H1 (cell line): ENCODE results near the gene FAM13C. TPM values are rescaled to one million over a fixed set of nuclear protein-coding genes. Genes with fewer than 3 reads are reported as not detected.

Experiments used
- BCL11A ChIP-seq, 2 experiments: IDR thresholded peaks; one replicate each; pipeline ENCODE4 v1.6.1; 2011; ENCODE audit warnings: low read depth in 2 of 2, low read length in 2 of 2, mild to moderate bottlenecking in 2 of 2
- CBX8 ChIP-seq: fragments of 300-800, 300-1000 bp; sonication (generic); IDR thresholded peaks from 2 replicates; pipeline ENCODE4 v1.7.1; 2016; ENCODE audit warnings: low read depth, low read length, borderline replicate concordance
- CHD7 ChIP-seq: fragments of 300-600 bp; sonication (generic); IDR thresholded peaks from 2 replicates; pipeline ENCODE4 v1.7.1; 2012; ENCODE audit warnings: low read length, moderate library complexity, mild to moderate bottlenecking, inconsistent platforms; ENCODE audit not compliant: insufficient replicate concordance
- HDAC2 ChIP-seq, 2 experiments: fragments of 300-600 bp in 1 of 2; sonication (generic) in 1 of 2; IDR thresholded peaks; 2 replicates each; pipeline ENCODE4 v1.6.1; 2011 to 2012; ENCODE audit warnings: low read depth in 2 of 2, low read length in 2 of 2, mild to moderate bottlenecking in 2 of 2, moderate library complexity in 2 of 2, borderline replicate concordance in 1 of 2, inconsistent platforms in 1 of 2
- KDM1A ChIP-seq: fragments of 200-600, 300-600 bp; sonication (generic); IDR thresholded peaks from 2 replicates; pipeline ENCODE4 v1.7.1; 2016; ENCODE audit warnings: mild to moderate bottlenecking, low read length, borderline replicate concordance
- MAFK ChIP-seq: IDR thresholded peaks from 2 replicates; pipeline ENCODE4 v1.6.1; 2012; ENCODE audit warnings: low read depth, mild to moderate bottlenecking, improper control_type of control experiment, low read length
- PHF8 ChIP-seq: fragments of 200-600 bp; sonication (generic); conservative IDR thresholded peaks from 2 replicates; pipeline ENCODE4 v1.7.1; 2012; ENCODE audit warnings: low read depth, mild to moderate bottlenecking, inconsistent platforms, low read length, moderate library complexity
- SAP30 ChIP-seq: fragments of 300-600 bp; sonication (generic); IDR thresholded peaks from 2 replicates; pipeline ENCODE4 v1.7.1; 2012; ENCODE audit warnings: low read length, moderate library complexity, mild to moderate bottlenecking, inconsistent platforms; ENCODE audit not compliant: insufficient read depth, insufficient replicate concordance
- SP2 ChIP-seq: IDR thresholded peaks from 2 replicates; pipeline ENCODE4 v1.6.1; 2012; ENCODE audit warnings: mild to moderate bottlenecking, low read length, inconsistent platforms
- SP4 ChIP-seq: IDR thresholded peaks from 2 replicates; pipeline ENCODE4 v1.6.1; 2012; ENCODE audit warnings: low read length, inconsistent platforms
- SUZ12 ChIP-seq: fragments of 200-600 bp; sonication (generic); IDR thresholded peaks from 2 replicates; pipeline ENCODE4 v1.6.1; 2012; ENCODE audit warnings: mild to moderate bottlenecking, inconsistent platforms, low read length, moderate library complexity, mixed read lengths
- polyA plus RNA-seq, 7 experiments: library from polyadenylated mRNA; depleted of rRNA in 3 of 7; stranded (reverse) in 5 of 7; unstranded in 2 of 7; fragments of >200 nt in 5 of 7; fragments of 200-250 nt in 2 of 7; gene quantifications; 1 replicate in 5 of 7; 2 replicates in 1 of 7; 4 replicates in 1 of 7; pipeline versions ENCODE4 v1.2.1 to v1.2.3, GENCODE V29; 2011 to 2013; ENCODE audit warnings: missing spikeins in 2 of 7, mixed read lengths in 2 of 7
- total RNA-seq: library from RNA; stranded (reverse); fragmentation: NEBNext Ultra II Directional; extraction: Animal tissue kit (Norgen Biotek cat#: 25700); gene quantifications from 2 replicates; pipeline ENCODE4 v1.2.1, GENCODE V29; 2021

FAM13C gene
- total and polyA plus RNA-seq, 2 of the 8 experiments (the other 6 are each of a cell fraction or from before 2014, with no cell fraction given) = 0.56 to 0.62 TPM

GRCh38 chr10:59229441-59229840 lies 132.9 kb downstream of the FAM13C start (continued):
- TF ChIP-seq CHD7 (no peak), CBX8 (no peak), SP2 (no peak), KDM1A (no peak), SUZ12 (no peak), SP4 (no peak), MAFK (no peak), SAP30 (no peak), BCL11A (IDR thresholded peaks at IDR 0.05; ENCODE audit: low read depth in 2 of 2, low read length in 2 of 2) (no peak), HDAC2 (IDR thresholded peaks at IDR 0.05; ENCODE audit: borderline replicate concordance in 1 of 2, low read depth in 2 of 2, low read length in 2 of 2) (no peak), PHF8 (no peak)
